Adrenal gland (tissue), 12 donors: ENCODE data around the gene MEIS1. TPM values are rescaled to one million over a fixed set of nuclear protein-coding genes. Genes with fewer than 3 reads are reported as not detected.

Experiments used
- DNase-seq, 7 donors: peaks; one replicate each; pipeline ENCODE4 v3.0.0-alpha.2; 2019 to 2020
- H3K27ac ChIP-seq, 5 donors: fragments of 200-600 bp; sonication (generic) in 4 of 5; 1 replicate in 3 of 5; 2 replicates in 2 of 5; pipeline versions ENCODE4 v1.5.1 to v1.8.0; 2016 to 2020; ENCODE audit warnings: mild to moderate bottlenecking in 1 of 5
- H3K27me3 ChIP-seq: fragments of 200-600 bp; 2 replicates; pipeline ENCODE4 v1.8.0; 2021
- H3K36me3 ChIP-seq, 2 donors: fragments of 200-600 bp; replicated peaks in 1 of 2; 1 replicate in 1 of 2; 2 replicates in 1 of 2; pipeline versions ENCODE4 v1.5.1 to v1.8.0; 2018 to 2022
- H3K4me1 ChIP-seq, 2 donors: fragments of 200-600 bp; replicated peaks in 1 of 2; 1 replicate in 1 of 2; 2 replicates in 1 of 2; pipeline versions ENCODE4 v1.5.1 to v1.8.0; 2018 to 2021
- H3K4me3 ChIP-seq, 4 donors: fragments of 200-600 bp; sonication (generic) in 3 of 4; one replicate each; pipeline ENCODE4 v1.5.1; 2016 to 2018
- H3K9me3 ChIP-seq, 3 donors: fragments of 200-600 bp; sonication (generic) in 1 of 3; replicated peaks in 1 of 3; 1 replicate in 2 of 3; 2 replicates in 1 of 3; pipeline versions ENCODE4 v1.5.1 to v1.8.0; 2016 to 2021
- POLR2A ChIP-seq, 2 donors: fragments of 450-650 bp; IDR thresholded peaks; one replicate each; pipeline ENCODE4 v1.6.1; 2017; ENCODE audit warnings: antibody characterized with exemption in 2 of 2, mild to moderate bottlenecking in 2 of 2, moderate library complexity in 1 of 2
- WGBS, 4 donors: extraction: QIAGEN DNeasy Blood & Tissue Kit in 2 of 4; methylation state at CpG; one replicate each; pipeline versions ENCODE4 v1.1.5 to v1.1.7; 2013 to 2017; 5-methylcytosine and 5-hydroxymethylcytosine counted together
- intact Hi-C, 2 donors: fragments of 100-400 bp; cut with DNase I; formaldehyde crosslinking; loops; one replicate each; pipeline versions ENCODE4 v1.14.1 to v1.15.0; 2022 to 2023
- polyA plus RNA-seq, 3 donors: library from polyadenylated mRNA; stranded (reverse); fragments of 200-250 nt in 2 of 3; fragments of 350-450 nt in 1 of 3; fragmentation: Illumina TruSeq in 1 of 3; extraction: RNeasy Lipid Tissue Mini Kit (QIAGEN cat#74804) in 1 of 3; gene quantifications; one replicate each; pipeline ENCODE4 v1.2.3, GENCODE V29; 2013 to 2014
- total RNA-seq, 9 donors: library from RNA; depleted of rRNA in 4 of 9; stranded (reverse); fragments of >200 nt in 4 of 9; fragments of 120-200 nt in 1 of 9; fragmentation: NEBNext Ultra II Directional in 1 of 9; extraction: Animal tissue kit (Norgen Biotek cat#: 25700) in 1 of 9; gene quantifications; one replicate each; pipeline versions ENCODE4 v1.1.0 to v1.2.4, GENCODE V29; 2013 to 2023
- TF ChIP-seq, protein P1 (sequence below), 6 experiments: fragments of 450-650 bp in 4 of 6; fragments of 200-600 bp in 2 of 6; sonication (generic) in 1 of 6; IDR thresholded peaks; 1 replicate in 5 of 6; 2 replicates in 1 of 6; pipeline versions ENCODE4 v1.5.1 to v1.8.0; 2016 to 2021; ENCODE audit warnings: antibody characterized with exemption in 6 of 6, mild to moderate bottlenecking in 2 of 6, moderate library complexity in 1 of 6
- donor health status: healthy with polysubstance abuse.
- donor health status: Bipolar disorder and iron deficiency.
- donor health status: DM: yes; HTN: yes; CAD: no.
- donor health status: DM: no; HTN: no; CAD: no.
- donor health status: DM: no; HTN: no; CAD: no.
- donor health status: DM: yes; HTN: yes; CAD: no.

MEIS1 gene
- total and polyA plus RNA-seq, 12 donors, result 56.3 to 257 (median 107) TPM

DNA sequence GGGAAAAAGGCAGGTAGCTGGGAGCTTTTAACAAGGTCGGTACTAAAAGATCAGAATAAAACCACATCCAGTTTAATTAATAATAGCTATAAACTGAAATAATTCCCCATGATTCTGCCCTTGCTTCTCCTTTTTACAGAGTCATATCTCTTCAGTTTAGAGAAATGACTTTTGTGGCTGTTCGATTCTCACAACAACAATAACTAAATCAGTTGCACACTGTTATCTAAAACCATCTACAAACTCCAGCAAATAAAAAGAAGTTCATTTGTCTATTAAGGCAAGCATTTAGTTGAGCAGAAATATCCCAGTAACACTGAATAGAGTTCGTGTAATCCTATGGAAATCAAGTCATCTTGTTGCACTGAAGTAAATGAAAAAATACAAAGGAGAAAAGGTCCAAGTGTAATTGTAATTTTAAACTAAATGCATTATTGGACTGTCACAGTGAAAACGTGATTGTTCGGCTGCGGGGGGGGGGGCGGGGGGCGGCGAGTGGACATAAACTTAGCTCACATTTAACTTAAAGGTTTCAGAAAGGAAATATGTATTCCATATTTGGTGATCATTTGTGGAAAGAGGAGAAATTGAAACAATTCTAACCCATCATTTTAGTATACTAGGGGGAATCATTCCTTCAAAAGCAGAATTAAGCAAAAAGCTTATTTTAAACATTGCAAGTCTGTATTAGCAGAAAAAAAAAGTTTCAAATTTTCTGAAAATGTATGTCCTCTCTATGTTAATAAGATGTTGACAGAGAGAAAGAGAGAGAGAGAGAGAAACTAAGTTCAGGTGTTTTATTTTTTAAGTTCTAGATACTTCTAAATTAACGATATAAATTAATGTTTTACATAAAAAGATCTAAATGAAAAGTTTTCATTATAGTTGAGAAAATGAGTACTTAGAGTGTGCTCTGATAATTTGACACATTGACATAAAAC, 144.5 kb downstream of the MEIS1 start:
- intact Hi-C loops, result loop anchor here (5.0 to 10.0 kb wide), 5 partner anchors 105 to 895 kb away; partner anchors contain the start of gene MEIS1 (in 2 of the 2)
- Histone ChIP-seq H3K4me1 (peaks cover 12 to 23% of the 10 kb centered on the region in 2 donors), H3K27me3 (no peaks in the 10 kb centered on the region), H3K36me3 (no peaks in the 10 kb centered on the region), H3K27ac (peak overlapping the region; percentile 85 to 99 (median 95)), H3K9me3 (no peaks in the 10 kb centered on the region), H3K4me3 (peak overlapping the region in 1 of 4 donors; percentile 78)
- DNase-seq, result no peak
- no peak for TF ChIP-seq POLR2A (IDR thresholded peaks at IDR 0.05)
- TF ChIP-seq, protein P1, sequence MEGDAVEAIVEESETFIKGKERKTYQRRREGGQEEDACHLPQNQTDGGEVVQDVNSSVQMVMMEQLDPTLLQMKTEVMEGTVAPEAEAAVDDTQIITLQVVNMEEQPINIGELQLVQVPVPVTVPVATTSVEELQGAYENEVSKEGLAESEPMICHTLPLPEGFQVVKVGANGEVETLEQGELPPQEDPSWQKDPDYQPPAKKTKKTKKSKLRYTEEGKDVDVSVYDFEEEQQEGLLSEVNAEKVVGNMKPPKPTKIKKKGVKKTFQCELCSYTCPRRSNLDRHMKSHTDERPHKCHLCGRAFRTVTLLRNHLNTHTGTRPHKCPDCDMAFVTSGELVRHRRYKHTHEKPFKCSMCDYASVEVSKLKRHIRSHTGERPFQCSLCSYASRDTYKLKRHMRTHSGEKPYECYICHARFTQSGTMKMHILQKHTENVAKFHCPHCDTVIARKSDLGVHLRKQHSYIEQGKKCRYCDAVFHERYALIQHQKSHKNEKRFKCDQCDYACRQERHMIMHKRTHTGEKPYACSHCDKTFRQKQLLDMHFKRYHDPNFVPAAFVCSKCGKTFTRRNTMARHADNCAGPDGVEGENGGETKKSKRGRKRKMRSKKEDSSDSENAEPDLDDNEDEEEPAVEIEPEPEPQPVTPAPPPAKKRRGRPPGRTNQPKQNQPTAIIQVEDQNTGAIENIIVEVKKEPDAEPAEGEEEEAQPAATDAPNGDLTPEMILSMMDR (IDR thresholded peaks at IDR 0.05), result no peak
- WGBS, 4 donors, result 4 to 15% (median 10%) methylated on average over 10 of the region's 10 CpGs

DNA sequence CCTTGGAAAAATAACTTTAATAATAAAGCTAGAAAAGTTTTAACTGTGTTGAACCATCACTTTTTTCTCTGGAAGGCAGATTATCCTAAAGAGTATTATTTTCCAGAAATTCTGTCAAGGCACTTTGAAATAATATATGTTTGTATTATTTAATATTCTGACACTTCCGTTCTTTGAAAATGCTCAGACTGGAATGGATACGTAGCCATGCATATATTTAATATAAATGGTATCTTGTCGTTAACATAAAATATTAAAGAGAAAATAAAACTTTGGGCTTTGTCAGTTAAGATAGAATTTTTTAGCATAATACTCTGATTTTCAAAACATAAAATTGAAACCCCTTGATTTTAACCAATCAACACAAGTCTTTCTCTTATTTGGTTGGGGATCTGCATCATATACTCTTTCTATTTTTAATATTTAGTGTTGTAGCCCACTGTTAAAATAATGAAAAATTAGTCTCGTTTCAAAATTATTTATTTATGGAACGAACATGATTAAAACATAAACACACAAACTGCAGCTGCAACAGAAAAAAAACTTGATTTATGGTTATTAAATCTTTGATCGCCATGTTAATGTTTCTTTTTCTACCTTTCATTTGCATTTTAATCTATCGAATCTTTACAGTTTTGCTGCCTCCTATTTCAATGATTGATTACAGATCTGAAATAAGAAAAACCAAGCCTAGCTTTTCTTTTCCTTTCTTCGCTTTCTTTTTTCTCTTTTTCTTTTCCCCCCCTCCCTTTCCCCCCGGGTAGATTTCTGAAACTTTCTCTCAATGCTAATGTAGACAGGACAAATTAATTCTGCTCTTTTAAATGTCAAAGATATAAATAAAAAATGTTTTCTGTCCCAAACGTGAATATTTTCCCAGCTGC, 145.5 kb downstream of the MEIS1 start:
- intact Hi-C loops, result loop anchor here (10.0 kb wide), 2 partner anchors 104 to 894 kb away; no protein-coding TSS in a partner anchor
- H3K4me3 ChIP-seq, result peak overlapping the region in 2 of 4 donors; percentile 41 to 78
- H3K9me3 ChIP-seq, result no peaks in the 10 kb centered on the region
- peak overlapping the region; percentile 89 to 99 (median 95) for H3K27ac ChIP-seq
- TF ChIP-seq, protein P1 (IDR thresholded peaks at IDR 0.05), result no peak
- no peak for TF ChIP-seq POLR2A (IDR thresholded peaks at IDR 0.05)
- 7 to 11% (median 9%) methylated on average over 10 of the region's 10 CpGs for WGBS, 4 donors
- peaks cover 12 to 23% of the 10 kb centered on the region in 2 donors for H3K4me1 ChIP-seq
- no peak for DNase-seq
- no peaks in the 10 kb centered on the region for H3K36me3 ChIP-seq
- H3K27me3 ChIP-seq, result no peaks in the 10 kb centered on the region

DNA sequence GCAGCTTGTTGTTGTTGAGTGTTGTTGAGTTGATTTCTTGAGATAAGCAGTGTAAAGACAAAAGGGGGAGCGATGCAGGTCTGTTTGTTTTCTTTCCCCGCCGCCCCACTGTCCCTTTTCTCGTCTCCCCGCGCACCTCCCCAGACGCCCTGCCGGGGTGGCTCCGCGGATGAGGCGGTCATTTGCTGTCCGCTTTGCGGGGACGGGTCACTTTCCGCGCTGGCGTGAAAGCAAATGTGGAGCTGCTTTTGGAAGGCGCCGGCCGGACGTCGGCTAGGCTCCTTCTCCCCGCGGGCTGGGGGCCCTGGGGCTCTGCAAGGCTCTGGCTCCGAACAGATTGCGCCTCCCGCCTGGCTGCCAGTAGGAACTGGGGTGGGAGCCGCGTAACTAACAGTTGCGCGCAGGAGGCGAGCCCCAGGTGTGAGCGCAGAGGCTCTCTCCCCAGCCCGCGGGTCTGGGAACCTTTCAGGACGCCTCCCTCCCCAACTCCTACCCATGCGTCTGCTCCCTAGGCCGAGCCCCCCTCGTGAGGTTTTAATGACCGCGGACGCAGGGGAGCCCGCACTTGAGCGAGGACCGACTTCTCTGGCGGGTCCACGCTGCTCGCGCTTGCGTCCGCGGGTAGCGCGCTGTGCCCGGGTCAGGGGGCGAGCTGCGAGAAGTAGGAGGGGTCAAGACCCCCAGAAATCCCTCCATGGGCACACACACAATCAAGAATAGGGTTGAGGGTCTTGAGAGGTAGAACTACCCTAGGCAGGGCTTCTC, 146.6 kb downstream of the MEIS1 start:
- no peaks in the 10 kb centered on the region for H3K36me3 ChIP-seq
- peaks cover 7 to 15% of the 10 kb centered on the region in 2 donors for H3K4me1 ChIP-seq
- H3K4me3 ChIP-seq, result peak overlapping the region in 2 of 4 donors; percentile 41 to 78
- no peaks in the 10 kb centered on the region for H3K9me3 ChIP-seq
- DNase-seq, result peak; percentile 59 to 79 (median 62)
- intact Hi-C loops, result loop anchor here (10.0 kb wide), 2 partner anchors 103 to 893 kb away; no protein-coding TSS in a partner anchor
- peak overlapping the region; percentile 89 to 99 (median 95) for H3K27ac ChIP-seq
- TF ChIP-seq, protein P1 (IDR thresholded peaks at IDR 0.05), result no peak
- TF ChIP-seq POLR2A (IDR thresholded peaks at IDR 0.05), result peak in 1 of 2 donors; percentile 69
- H3K27me3 ChIP-seq, result no peaks in the 10 kb centered on the region
- WGBS, 4 donors, result 1% methylated on average over 19 to 57 of the region's 57 CpGs
